NCI-H1694 (cell line): ENCODE data around the gene PMVK.
"Not testable (repeated sequence)": the region's sequence is repeated elsewhere in the genome, so short reads cannot be mapped to it uniquely, and the experiment has no call there.

Source experiments
- DNase-seq: peaks from one replicate; lab custom pipeline; 2025; lab: John Stamatoyannopoulos, UW

PMVK gene

DNA sequence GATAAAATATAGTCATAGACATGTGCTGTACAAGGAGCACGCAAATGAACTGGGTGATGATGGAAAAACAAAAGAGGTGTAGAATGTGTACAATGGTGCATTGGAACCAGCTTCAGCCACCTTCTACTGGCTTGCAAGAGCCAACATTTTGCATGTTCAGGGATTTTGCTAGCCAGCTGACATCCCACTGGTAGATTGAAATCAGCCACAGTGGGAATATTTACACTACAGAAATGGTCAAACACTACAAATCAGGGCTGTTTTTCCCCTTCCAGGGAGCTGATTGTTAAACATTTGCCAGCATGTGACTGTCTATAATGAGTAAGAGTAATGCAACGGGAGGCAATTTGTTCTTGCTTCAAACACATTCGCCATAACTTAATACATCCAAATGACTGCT is 23.2 kb downstream of the PMVK start:
- DNase-seq: no peak

DNA sequence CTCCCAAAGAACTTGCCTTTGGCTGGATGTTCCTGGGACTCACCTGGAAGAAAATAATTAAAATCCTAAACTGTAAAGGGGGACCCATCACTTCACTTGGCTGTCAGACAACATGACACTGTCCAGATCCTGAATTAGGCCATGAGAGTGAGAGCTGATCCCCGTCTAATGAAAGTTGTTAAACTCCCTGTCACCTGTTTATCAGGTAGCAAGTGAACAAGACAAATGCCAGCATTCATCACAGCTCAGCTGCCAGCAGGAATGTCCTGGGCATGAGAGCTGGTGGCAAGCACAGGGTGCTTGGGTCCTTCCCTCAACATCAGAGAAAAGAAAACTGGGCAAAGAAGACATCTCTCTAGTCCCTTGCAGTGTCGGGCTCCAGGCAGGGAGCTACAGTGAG is 23.8 kb downstream of the PMVK start:
- no peak for DNase-seq

DNA sequence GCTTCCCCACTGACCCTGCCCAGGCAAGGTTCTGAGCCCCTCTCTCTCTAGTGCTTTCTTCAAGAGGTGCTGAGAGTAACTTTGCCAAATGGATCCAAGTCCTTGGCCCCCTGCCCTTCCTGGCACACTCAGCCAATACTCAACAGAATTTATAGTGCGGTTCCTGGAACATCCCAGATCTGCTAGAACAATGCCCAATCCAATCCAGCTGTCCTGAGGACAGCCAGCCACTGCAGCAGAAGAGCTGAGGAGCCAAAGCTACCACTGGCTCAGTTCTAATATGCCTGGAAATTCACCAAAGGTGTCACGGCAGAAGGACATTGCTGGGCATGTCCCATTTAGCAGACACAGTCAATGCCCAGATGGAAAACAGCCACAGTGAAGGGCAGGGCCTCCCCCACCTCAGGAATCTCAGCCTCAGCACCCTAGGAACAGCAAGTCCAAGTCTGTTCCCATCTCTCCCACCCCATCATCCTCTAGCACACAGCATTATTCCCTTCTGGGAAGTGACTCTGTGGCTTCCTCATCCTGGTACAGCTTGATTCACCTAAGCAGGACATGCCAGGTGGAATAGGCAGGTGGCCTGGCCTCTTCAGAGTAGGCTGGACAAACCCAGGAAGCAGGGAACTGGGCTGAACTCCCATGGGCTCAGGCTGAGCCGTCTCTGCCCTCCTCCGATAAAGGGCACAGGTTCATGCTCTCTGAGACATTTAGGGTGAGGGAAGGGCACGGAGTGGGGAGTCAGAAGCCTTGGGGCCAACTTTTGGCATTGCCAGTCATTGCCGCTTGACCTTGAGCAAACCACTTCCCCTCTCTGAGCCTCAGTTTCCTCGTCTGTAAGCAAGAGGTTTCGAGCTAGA is 24.6 kb downstream of the PMVK start:
- DNase-seq: no peak

DNA sequence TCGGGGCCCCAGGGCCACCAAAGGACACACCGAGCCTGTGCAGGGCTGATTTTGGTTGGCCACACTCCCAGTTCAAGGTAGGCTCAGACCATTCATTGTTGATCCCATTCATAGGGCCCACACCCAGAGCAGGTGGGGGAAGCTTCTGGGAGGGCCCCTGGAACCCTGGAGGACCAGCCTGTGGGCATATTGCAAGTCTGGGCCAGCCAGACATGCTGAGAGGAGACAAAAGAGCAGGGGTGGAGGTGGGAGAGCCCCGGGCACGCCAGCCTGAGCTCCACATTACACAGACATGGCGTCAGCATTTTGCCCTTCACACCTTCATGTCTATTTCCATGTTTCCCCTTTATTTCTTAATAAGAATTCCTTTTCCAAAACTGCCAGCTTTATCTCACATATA is 25.7 kb downstream of the PMVK start:
- no peak for DNase-seq

DNA sequence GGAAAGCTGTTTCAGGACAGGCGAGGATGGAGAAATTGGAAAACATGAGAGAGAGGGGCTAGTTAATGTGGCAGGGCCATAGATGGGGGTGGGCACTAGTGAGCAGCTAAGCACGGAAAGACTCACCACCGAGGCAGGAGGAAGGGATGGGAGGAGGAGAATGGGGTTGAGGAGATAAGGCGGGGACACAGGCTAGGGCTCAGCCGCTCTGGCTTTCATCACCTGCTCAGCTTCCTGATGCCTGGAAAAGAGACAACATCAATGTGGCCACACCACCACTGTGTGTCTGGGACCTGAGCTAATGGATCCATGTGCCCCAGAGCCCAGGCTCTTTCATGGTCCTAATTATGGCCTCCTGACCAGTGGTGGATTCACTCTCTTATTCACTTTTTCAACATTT is 27.6 kb downstream of the PMVK start:
- DNase-seq: no peak

DNA sequence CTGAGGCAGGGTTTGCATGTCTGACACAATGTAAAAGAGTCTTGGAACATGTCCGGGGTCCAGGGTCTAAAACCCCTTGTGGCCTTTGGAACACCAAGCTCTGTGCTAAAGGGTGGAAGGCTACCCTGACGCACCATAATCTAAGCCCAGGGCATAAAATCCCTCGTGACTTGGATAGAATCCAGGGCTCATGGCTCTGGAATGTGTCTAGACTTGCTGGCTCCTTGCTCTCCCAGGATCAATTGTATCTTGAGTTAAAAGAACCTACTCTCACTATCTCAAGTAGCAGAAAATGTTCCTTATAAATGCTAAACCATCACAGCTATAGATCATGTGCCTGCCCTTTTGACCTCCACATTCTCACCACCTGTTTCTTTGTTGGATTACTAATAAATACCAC is 28.4 kb downstream of the PMVK start:
- DNase-seq: not testable (repeated sequence)

DNA sequence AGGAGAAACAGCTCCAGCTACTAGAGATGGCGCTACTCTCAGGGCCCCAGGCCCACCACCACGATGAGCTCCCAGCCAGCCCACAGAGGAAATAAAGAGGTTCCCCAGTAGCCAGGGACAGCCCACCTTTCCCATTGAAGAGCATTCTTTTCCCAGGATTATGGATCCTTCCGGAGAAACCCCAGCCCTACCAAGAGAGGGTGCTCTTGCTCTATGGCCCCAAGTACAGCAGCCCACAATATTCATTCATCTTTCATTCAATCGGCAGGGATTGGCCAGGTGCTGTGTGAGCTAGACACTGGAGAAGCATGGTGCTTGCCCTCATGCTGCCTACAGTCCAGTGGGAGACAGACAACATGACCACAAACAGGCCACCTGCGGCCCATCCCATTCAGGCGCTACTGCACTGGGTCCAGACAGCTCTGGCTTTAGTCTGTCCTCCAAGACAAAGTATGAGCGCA is 29.9 kb downstream of the PMVK start:
- DNase-seq: no peak

DNA sequence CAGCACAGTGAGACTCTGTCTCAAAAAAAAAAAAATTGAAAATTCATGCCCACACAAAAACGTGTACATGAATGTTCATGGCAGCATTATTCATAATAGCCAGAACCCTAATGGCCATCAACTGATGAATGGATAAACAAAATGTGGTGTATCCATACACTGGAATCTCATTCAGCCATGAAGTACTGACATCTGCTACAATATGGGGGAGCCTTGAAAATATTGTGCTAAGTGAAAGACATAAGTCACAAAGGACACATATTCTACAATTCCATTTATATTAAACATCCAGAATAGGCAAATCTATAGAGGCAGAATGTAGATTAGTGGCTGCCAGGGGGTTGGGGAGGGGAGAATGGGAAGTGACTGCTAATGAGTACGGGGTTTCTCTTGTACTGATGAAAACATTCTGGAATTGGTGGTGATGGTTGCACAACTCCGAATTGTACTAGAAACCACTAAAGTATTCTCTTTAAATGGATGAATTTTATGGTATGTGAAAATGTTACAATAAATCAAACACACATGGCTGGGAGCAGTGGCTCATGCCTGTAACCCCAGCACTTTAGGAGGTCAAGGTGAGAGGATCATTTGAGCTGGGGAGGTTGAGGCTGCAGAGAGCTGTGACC is 33.5 kb downstream of the PMVK start:
- DNase-seq: no peak

DNA sequence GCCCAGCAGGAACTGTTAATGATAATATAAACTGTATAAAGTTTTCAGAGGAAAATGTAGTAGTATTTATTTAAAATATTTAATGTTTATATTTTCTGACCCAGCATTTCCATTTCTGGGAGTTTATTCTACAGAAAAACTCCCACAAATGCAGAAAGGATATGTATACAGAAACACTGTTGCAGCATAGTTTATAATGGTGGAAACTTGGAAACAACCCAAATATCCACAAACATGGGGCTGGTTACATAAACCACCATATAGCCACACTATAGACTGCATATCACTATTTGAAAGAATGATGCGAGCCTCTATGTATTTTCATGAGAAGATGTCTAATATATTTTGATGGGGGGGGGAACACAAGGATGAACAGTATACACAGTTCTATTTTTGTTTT is 34.9 kb downstream of the PMVK start:
- no peak for DNase-seq

DNA sequence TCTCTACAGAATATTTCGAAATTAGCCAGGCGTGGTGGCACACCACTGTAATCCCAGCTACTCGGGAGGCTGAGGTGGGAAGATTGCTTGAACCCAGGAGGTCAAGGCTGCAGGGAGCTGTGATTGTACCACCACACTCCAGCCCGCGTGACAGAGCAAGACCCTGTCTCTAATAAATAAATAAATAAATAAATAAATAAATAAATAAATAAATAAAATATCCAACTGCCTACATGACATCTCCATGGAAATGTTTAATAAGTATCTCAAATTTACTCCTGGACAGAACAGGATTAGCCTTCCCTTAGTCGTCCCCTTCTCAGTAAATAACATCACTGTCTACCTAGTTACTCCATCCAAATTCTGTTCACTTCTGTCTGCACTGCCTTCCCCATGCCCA is 37.5 kb downstream of the PMVK start:
- no peak for DNase-seq

DNA sequence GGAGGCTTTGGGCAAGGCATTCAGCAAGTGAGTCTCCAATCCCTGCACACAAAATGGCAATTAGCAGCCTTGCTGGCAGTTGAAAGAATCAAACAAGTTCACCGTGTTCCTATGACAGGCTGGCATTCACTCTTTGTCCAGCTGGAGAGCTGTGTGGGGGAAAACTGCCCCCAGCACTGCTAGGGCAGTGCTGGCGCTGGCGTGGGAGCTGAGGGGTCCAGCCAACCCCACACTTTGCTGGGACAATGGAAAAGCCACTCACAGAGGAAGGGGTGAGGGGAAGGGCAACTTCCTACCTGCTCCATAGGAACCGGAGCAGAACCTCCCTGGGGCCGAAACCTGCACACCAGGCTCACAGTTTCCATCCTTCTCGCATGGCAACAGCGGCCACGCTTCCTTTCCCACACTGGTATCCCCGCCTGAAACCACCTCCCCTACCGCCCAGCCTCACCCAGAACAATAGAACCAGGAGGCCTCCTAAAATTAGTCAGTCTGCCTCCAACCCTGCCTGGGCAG is 39.7 kb downstream of the PMVK start:
- DNase-seq: no peak

DNA sequence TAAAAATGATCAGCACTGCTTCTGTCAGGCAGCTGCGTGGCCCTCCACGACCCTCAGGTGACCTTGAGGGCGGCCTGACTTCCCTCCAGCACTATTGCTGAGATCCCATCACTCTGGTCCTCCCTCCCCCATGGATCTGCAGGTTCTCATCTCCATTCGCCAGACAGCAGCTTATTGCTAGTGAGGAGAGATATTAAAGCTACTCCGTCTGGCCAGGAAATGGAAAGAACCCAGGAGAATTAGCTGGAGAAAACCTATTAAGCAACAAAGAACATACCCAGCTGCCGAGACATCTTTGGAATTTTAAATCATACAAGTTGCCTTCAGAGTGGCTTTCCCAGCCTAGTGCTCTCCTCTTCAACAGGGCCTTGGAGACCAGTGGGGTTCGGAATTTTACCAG is 40.7 kb downstream of the PMVK start:
- DNase-seq: no peak

DNA sequence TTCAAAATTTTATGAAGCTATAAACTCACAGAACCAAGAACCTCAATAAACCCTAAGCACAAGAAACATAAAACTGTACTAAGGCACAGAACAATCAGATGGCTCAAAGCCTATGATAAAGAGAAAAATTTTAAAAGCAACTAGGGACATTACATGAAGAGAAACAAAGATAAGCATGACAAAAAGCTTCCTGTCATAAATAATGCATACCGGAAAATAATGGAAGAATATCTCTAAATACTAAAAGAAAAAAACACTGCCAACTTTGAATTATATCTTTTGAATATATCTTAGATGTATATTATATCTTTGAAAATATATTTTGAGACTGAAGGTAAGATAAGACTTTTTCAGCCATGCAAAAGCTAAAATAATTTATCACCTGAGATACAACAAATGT is 45.1 kb downstream of the PMVK start:
- DNase-seq: no peak

DNA sequence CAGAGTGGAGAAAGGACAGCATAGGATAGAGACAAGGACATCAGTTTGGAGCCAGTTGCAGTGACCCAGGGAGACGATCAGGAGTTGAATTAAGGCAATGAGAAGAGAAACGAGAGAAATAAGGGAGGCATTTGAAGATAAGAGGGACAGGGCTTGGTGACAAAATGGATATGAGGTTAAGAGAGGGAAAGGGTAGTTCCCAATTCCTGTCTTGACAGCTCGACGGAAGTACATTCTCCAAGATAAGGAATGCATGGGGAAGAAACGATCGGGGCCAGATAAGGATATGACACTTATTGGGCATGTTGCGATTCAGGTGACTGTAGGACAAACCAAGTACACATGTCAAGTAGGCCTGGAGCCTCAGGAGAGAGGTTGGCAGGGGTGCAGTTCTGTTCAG is 47.8 kb downstream of the PMVK start:
- DNase-seq: no peak

DNA sequence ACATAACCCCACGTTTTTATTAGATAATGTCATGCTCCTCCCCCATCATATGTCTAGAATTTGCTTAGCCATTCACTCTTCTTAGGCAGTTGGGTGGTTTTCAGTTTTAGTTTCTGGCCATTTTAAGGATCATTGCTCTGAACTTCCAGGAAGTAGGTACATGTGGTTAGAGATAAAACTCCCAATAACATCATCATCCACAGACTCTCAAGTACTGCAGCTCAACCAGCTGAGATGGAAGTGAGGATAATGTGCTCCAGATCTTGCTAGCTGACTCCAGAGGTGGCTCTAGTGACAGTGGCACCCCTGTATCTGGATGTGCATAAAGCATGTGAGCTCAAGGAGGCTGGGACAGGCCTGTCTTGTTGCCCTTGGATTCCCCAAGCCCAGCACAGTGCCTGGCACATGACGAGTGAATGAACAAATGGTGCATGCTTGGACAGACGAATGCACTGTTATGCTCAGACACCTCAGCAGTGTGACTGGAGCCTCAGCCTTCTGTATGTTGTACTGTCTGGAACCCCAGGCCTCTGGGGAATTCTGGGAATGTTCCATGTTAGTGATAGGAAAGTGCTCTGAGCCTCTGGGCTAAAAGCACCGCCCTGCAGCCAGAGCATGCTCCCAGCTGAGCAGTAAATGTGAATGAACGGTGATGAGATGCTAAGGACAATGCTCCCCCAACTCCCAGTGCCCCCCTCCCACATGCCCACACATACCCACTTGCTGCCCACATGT is 50.1 kb downstream of the PMVK start:
- no peak for DNase-seq

DNA sequence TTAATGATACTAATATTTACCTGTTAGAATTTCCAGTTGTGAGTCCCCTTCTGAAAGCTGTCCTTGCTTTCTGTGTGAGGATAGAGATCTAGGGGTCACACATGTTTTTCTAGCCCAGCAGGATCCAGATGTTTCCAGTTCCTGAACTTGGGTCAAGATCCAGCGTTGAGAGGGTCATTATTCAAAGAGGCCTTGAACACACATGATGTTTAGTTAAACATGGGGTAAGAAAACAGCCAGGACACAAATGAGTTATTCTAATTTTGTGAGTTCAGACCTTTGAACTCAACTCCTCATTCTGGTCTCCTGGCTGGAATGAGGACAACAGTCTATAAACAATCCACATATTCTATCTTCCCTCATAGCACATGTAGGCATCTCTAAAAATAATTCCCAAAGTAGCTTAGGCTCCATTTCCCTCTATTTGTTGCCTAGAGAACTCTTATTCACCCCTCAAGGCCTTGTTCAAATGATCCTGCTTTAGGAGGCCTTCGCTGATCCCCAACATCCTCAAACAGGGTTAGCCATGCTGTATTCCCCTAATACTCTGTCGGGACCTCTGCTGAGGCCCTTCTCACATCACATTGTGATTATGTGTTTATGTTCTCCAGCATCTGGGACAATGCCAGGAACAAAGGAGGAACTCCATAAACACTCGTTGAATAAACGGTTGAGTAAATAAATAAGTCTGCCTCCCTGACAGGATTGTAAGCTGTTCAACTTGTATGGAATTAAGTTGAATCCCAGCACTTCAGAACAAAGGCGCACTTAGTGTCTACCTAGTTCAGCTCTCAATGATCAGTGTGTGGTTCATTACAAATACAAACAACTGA is 51.4 kb downstream of the PMVK start:
- no peak for DNase-seq

DNA sequence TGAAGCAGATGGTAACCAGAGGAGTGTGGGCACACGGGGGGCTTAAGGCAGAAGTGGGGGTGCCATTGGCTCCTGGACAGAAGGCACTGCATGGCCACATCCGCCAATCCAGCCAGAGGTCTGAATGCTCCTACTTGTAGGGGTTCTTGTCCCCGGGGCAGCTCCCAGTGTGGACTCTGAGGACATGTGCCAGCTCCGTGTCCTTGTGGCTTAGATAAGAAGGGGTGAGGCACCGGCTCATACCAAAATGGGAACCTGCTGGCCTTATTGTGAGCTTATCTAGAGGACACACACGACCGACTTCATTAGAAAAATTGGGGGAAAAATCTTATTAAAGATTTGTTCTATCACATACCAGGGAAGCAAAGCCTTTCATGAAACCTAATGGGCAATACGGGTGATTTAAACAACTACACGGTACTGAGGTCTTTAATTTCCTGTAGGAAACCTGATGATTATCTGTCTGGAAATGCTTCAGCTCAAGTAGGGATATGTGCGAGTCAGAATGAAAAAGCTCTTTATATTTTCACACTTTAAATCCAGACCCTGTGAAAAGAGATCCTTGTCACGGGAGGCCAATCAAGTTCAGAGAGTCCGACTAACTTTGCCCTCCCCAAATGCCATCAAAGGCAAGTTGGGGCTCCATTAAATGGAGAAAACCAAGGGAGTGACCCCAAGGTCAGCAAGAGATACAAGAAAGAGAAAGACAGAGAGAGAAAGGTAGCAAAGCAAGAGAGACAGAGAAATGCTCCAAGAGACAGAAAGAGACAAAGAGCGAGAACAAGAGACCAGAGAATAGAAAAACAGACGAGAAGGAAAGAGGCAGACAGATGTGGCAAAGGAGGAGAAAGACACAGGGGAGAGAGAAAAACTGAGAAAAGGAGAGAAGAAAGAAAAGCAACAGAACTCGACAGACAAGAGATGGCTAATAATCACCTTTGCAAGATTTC is 52.3 kb downstream of the PMVK start:
- DNase-seq: no peak

DNA sequence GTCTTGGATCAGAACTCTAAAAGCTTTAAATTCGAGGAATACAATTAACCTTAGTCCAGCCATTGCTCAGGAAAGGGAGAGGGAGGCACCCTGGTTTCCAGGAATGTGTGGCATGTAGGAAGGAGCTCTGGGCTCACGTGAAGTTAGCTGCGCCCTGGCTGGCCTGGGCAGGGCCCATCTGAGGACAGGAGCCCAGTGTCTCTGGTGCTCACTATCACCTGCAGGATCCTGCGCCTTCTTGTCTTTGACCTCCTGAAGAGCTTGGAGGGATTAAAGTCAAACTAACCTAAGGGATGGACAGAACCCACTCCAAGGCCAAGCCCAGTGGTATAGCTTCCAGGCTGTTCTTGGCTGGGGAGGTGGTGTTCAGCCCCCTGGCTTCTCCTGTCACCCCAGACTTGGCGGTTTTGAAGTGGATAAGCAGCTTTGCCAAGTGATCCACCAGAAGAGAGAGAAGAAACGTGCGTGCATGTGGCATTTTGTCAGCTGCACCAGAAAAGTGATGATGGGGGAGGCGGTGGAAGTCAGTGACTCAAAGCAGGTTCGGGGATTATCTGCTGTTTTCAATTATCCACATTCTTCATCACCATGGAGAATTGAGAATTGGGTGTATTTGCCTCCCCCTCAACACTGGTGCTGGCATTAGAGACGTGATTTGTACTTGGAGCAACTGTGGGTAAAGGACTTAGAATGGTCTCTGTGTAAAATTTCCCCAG is 54.5 kb downstream of the PMVK start:
- no peak for DNase-seq

DNA sequence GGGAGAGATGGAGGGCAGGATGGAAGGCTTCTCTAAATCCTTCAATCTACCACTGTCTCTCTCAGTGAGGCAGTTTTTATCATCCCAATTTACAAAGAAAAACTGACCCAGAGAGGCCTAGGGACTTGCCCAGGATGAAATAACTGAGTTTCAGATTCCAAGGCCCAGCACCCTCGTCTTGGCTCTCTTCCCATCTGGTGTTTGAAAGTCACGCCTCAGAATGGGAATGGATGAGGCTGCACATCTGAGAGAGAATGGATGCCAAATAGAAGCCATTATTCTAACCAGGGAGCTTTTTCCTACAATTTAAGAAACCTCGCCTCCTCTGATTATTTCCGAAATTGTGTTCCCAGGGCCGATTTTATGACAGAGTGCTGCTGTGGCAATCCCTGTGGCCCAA is 55.8 kb downstream of the PMVK start:
- no peak for DNase-seq

DNA sequence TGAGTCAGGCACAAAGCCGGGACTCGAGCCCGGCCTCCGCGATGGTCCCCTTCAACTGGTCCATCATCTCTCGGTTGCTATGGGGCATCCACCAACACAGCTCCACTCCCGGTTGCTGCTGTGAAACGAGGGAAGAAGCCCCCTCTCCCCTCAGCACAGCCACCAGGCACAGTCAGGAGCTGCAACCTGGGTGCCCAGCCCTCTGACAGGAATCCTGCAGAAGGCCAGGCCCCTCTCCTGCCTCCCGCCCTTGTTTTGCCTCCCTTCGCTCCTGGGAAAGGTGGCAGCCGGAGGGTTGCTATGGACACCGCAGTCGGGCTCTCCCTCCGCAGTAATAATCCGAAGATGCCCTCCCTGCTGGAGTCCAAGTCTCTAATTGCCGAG is 57.5 kb downstream of the PMVK start:
- DNase-seq: no peak
